CD4-positive, alpha-beta T cell (primary cell): Measurements from ENCODE around the gene TEX28. TPM values are rescaled to one million over a fixed set of nuclear protein-coding genes. Genes with fewer than 3 reads are reported as not detected.
"Not testable (repeated sequence)": the region's sequence is repeated elsewhere in the genome, so short reads cannot be mapped to it uniquely, and the experiment has no call there.

ENCODE experiments used
- ATAC-seq: fragments of 200-7000 bp; cut with Tn5 transposase; one replicate; pipeline ENCODE4 v1.10.0; 2022; ENCODE audit warnings: mild to moderate bottlenecking; ENCODE audit not compliant: poor library complexity
- CTCF ChIA-PET: fragments of 350-600 bp; sonication (Branson Sonifier 250); formaldehyde crosslinking; loops from one replicate; lab custom pipeline; 2021; ENCODE audit warnings: antibody characterized with exemption, inconsistent platforms; lab: Charles Lee
- POLR2A ChIA-PET: fragments of 350-600 bp; sonication (Branson Sonifier 250); formaldehyde crosslinking; loops from one replicate; lab custom pipeline; 2021; ENCODE audit warnings: antibody characterized with exemption, inconsistent platforms; lab: Charles Lee
- DNase-seq, 14 experiments: peaks; one replicate each; pipeline ENCODE4 v3.0.0-alpha.2; 2013 to 2020; ENCODE audit warnings: mixed read lengths in 2 of 14
- H3K27ac ChIP-seq, 2 donors: one replicate each; pipeline versions ENCODE4 v1.5.1 to v1.7.0; 2013; ENCODE audit warnings: low read length in 2 of 2, low read depth in 1 of 2, mild to moderate bottlenecking in 1 of 2
- H3K27me3 ChIP-seq, 2 experiments: 1 replicate in 1 of 2; 2 replicates in 1 of 2; pipeline versions ENCODE4 v1.6.1 to v1.7.0; 2013; ENCODE audit warnings: low read length in 2 of 2, control low read depth in 1 of 2, mild to moderate bottlenecking in 1 of 2, moderate library complexity in 1 of 2; ENCODE audit not compliant: insufficient read depth in 2 of 2, control insufficient read depth in 1 of 2
- H3K36me3 ChIP-seq: one replicate; pipeline ENCODE4 v1.6.1; 2013; ENCODE audit warnings: low read length, control low read depth; ENCODE audit not compliant: insufficient read depth
- H3K4me1 ChIP-seq: one replicate; pipeline ENCODE4 v1.6.1; 2013; ENCODE audit warnings: low read length, control low read depth; ENCODE audit not compliant: insufficient read depth
- H3K4me3 ChIP-seq: one replicate; pipeline ENCODE4 v1.5.1; 2013; ENCODE audit warnings: mild to moderate bottlenecking, low read length, moderate library complexity
- H3K9me3 ChIP-seq, 2 experiments: 1 replicate in 1 of 2; 2 replicates in 1 of 2; pipeline versions ENCODE4 v1.6.1 to v1.7.0; 2013; ENCODE audit warnings: low read length in 2 of 2, mild to moderate bottlenecking in 2 of 2, control low read depth in 1 of 2, moderate library complexity in 1 of 2; ENCODE audit not compliant: control insufficient read depth in 1 of 2, insufficient read depth in 1 of 2
- H3K27ac Mint-ChIP-seq: one replicate; pipeline ENCODE4 v1.8.0; 2020; ENCODE audit warnings: mixed read lengths
- H3K27me3 Mint-ChIP-seq: one replicate; pipeline ENCODE4 v1.8.0; 2021; ENCODE audit warnings: mixed read lengths
- H3K36me3 Mint-ChIP-seq: one replicate; pipeline ENCODE4 v1.8.0; 2021; ENCODE audit warnings: low read depth, mixed read lengths
- H3K4me1 Mint-ChIP-seq: one replicate; pipeline ENCODE4 v1.8.0; 2021; ENCODE audit warnings: low read depth, mixed read lengths
- H3K4me3 Mint-ChIP-seq: one replicate; pipeline ENCODE4 v1.8.0; 2020; ENCODE audit warnings: mild to moderate bottlenecking, mixed read lengths
- H3K9me3 Mint-ChIP-seq: one replicate; pipeline ENCODE4 v1.8.0; 2020; ENCODE audit warnings: mixed read lengths
- CTCF ChIP-seq: fragments of 200-600 bp; IDR thresholded peaks from one replicate; pipeline ENCODE4 v1.8.0; 2022; ENCODE audit warnings: antibody characterized with exemption, mild to moderate bottlenecking
- intact Hi-C, 2 experiments: fragments of 100-400 bp; cut with DNase I in 1 of 2; cut with micrococcal nuclease in 1 of 2; formaldehyde crosslinking; loops; one replicate each; pipeline versions ENCODE4 v1.15.1 to v1.9.0; 2023 to 2025; cut with DNase I, micrococcal nuclease
- total RNA-seq, 174 experiments: library from RNA in 2 of 174; stranded (reverse) in 2 of 174; gene quantifications; one replicate each; pipeline ENCODE4 v1.2.3 and lab custom pipeline; 2021 to 2026

TEX28 gene
- total RNA-seq, 2 experiments from 2014 or later, result not detected

- peaks cover 25% of the 10 kb centered on the region for H3K4me1 ChIP-seq
- no peak for TF ChIP-seq CTCF
- Mint-ChIP-seq H3K4me1 (peaks cover 23% of the 10 kb centered on the region), H3K27me3 (no peaks in the 10 kb centered on the region), H3K4me3 (no peak overlapping the region), H3K9me3 (no peaks in the 10 kb centered on the region), H3K36me3 (no peaks in the 10 kb centered on the region), H3K27ac (no peak overlapping the region)
- DNase-seq (no peak), ATAC-seq (no peak)
- CTCF ChIA-PET, result interaction anchor here (2.2 kb wide), 1 partner anchor 292 kb away, joined by 4 read pairs; no protein-coding TSS in a partner anchor
- POLR2A ChIA-PET, result no interaction called here
- intact Hi-C loops, result no loop called here
- H3K9me3 ChIP-seq, result no peaks in the 10 kb centered on the region
- no peaks in the 10 kb centered on the region for H3K36me3 ChIP-seq
- H3K27me3 ChIP-seq, result no peaks in the 10 kb centered on the region
- H3K27ac ChIP-seq, result no peak overlapping the region
- H3K4me3 ChIP-seq, result no peak overlapping the region
Observed at GRCh38 chrX:154305541-154306205, 10.7 kb upstream of the TEX28 start.

GRCh38 chrX:154304846-154305245, 9.9 kb upstream of the TEX28 start:
- intact Hi-C loops, result no loop called here
- Histone ChIP-seq H3K36me3 (no peaks in the 10 kb centered on the region), H3K4me3 (no peak overlapping the region), H3K27ac (no peak overlapping the region), H3K9me3 (no peaks in the 10 kb centered on the region), H3K27me3 (no peaks in the 10 kb centered on the region), H3K4me1 (peaks cover 25% of the 10 kb centered on the region)
- POLR2A ChIA-PET, result no interaction called here
- H3K4me3 Mint-ChIP-seq, result no peak overlapping the region
- TF ChIP-seq CTCF, result no peak
- ATAC-seq (no peak), DNase-seq (no peak)
- CTCF ChIA-PET, result no interaction called here
- no peaks in the 10 kb centered on the region for H3K36me3 Mint-ChIP-seq
- no peaks in the 10 kb centered on the region for H3K27me3 Mint-ChIP-seq
- no peaks in the 10 kb centered on the region for H3K9me3 Mint-ChIP-seq
- no peak overlapping the region for H3K27ac Mint-ChIP-seq
- H3K4me1 Mint-ChIP-seq, result peaks cover 22% of the 10 kb centered on the region

GRCh38 chrX:154303476-154303875, 8.6 kb upstream of the TEX28 start:
- H3K36me3 Mint-ChIP-seq, result no peaks in the 10 kb centered on the region
- intact Hi-C loops, result no loop called here

GRCh38 chrX:154302998-154303397, 8.1 kb upstream of the TEX28 start:
- H3K9me3 Mint-ChIP-seq, H3K27ac ChIP-seq, H3K4me3 ChIP-seq, CTCF ChIA-PET, POLR2A ChIA-PET, DNase-seq, H3K36me3 ChIP-seq, H3K27me3 Mint-ChIP-seq, H3K36me3 Mint-ChIP-seq, H3K27me3 ChIP-seq, H3K9me3 ChIP-seq, ATAC-seq, H3K27ac Mint-ChIP-seq, intact Hi-C loops, H3K4me3 Mint-ChIP-seq: not testable (repeated sequence)
- peaks cover 14% of the 10 kb centered on the region for H3K4me1 ChIP-seq
- peaks cover 12% of the 10 kb centered on the region for H3K4me1 Mint-ChIP-seq

More at GRCh38 chrX:154303476-154303875, 8.6 kb upstream of the TEX28 start:
- Mint-ChIP-seq H3K9me3 (no peaks in the 10 kb centered on the region), H3K4me3 (no peak overlapping the region), H3K27ac (no peak overlapping the region), H3K4me1 (peaks cover 16% of the 10 kb centered on the region), H3K27me3 (no peaks in the 10 kb centered on the region)
- no peaks in the 10 kb centered on the region for H3K9me3 ChIP-seq
- no peak for ATAC-seq
- TF ChIP-seq CTCF, result no peak
- DNase-seq, result no peak
- H3K27ac ChIP-seq, result no peak overlapping the region
- H3K27me3 ChIP-seq, result no peaks in the 10 kb centered on the region
- ChIA-PET CTCF (no interaction called here), POLR2A (no interaction called here)
- peaks cover 16% of the 10 kb centered on the region for H3K4me1 ChIP-seq
- H3K36me3 ChIP-seq, result no peaks in the 10 kb centered on the region
- H3K4me3 ChIP-seq, result no peak overlapping the region
